GM18520 (cell line): ENCODE measurements around the gene FLRT2.

Experiments used
- ATAC-seq: cut with Tn5 transposase; IDR thresholded peaks from one replicate; pipeline ENCODE4 v1.9.1; 2021; ENCODE audit not compliant: unreplicated experiment

FLRT2 gene

DNA sequence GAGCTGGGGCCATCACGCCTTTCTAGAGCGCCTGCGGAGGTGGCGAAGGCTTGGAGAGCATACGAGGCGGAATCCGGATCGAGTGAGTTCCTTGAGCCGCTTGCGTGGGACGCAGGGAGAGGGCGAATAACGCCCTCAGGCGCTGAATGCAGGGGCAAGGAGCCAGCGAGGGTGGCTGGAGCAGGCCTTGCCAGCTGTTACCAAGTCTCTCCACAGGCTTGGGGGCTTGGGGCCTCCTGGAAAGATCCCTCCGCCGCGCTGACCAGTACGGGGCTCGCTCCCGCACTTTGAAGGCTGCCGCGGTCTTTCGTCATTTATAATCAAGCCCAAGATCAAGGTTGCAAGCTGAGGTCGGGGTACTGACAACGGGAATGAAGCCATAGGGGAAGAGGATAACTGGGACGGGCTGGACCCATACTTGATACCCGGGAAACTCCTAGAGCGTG is 1.2 kb downstream of the FLRT2 start:
- no peak for ATAC-seq

DNA sequence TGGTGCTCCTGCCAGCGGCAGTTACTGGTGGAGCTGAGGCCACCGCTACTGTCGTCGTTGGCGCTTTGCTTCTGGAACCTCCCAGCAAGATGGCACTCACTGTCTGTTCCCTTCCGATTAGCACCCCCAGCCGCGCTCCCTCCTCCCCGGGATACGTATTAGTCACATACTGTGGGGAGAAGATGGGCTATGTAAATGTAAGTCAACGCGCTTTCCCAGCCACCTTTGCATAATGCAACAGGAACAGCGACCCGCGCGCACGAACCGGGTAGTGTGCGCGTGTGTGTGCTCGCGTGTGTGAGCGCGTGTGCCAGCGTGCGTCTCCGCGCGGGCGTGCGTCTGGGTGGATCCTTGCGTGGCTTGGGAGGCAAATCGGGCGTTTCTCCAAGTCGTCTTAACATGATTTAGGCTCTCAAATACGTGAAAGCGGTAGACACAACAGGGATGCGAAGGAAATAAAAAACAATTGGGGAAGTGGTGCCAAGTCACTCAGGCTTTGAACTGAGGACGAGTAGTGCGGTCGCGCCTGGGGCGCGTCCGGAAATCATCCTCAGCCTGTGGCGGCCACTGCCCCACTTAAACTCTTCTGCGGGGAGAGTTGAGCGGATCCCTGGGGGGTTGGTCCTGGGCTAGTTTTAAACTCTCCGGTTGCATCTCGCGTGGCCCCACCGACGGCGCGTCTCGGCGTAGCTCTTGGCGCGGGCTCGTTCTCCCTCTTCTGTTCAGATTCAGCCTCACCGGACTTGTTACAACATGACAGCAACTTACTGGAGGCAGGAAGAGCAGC is 1.8 kb downstream of the FLRT2 start:
- ATAC-seq: no peak

DNA sequence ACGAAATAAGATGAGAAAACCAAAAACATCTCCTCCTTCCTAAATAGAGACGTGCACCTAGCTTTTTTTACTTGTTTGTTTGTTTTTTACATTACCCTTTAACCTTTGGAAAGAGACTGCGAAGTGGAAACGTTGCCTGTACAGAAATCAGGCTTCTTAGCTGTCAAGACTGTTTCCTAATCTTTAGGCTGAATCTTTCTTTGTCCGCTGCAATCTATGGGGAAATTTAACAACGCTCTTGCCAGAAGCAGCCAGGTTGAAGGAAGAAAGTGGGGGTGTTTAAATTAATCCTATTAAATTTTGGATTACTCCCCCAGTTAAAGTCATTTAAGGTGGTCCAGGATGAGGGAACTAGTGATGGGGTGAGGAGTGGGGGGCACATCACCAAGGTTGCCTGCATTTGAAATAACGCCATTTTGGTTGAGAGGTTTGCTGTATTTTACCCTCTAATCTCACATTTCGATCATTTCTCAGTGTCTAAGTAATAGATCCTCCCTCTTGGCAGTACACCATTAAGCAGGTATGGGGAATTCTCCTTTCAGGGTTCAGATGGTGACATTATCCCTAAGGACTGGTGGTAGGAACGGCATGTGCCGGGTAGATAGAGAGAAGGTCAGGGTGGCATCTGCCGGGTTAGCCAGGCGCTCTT is 2.6 kb downstream of the FLRT2 start:
- no peak for ATAC-seq

DNA sequence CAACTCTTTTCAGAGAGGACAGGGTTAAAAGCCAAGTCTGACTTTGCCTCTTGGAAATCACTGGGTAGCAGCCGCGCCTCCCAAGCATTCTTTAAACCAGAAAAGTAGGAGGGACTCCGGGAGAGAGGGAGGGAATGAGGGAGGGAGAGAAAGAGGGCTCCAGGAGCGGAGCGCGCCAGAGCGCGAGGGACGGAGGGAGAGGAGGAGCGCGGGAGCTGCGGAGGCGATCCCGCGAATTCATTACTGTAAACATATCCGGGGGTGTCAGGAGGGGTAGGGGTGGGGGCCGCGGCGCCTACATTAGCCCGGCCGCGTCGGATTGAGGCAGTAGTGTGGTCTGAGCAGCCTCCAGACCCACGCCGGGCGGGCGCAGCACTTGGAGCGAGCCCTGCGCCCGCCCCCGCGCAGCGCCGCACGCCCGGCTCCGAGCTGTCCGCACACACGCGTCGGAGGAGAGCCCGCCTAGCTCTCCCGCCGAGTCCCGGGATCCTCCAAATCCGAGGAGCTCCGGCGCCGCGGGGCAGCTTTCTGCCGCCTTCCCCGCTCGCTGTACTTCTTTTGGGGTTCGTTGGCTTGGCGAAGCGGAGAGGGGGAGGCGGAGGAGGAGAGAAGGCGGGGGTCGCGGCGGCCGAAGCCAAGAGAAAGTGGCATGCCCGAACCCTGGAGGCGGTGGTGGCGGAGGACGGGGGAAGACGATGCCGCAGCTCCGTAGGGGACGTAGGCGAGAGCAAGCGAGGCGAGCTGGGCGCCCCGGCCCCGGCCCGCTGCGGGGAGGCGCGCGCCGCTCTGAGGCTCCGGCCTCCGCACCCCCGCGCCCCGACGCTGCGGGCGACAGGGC is 3.3 kb downstream of the FLRT2 start:
- no peak for ATAC-seq

DNA sequence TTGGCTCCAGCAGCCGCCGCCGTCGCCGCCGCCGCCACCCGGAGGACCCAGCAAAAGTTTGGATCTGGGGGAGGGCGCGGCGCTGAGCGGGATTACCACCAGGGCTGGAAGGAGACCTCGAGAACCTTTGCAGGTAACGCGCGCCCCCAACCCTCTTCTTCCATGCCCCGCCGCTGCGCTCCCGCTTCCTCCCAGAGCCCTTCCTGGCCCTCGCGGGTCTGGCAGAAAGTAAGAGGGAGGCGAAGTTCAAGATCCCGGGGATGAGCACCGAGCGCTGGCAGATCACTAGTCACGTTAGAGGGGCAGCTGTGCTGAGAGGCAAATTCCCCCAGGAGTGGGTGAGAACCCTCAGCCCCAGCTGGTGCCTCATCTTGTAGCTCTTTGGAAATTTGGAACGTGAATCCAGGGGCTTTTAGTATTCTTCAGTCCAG is 3.9 kb downstream of the FLRT2 start:
- ATAC-seq: no peak

DNA sequence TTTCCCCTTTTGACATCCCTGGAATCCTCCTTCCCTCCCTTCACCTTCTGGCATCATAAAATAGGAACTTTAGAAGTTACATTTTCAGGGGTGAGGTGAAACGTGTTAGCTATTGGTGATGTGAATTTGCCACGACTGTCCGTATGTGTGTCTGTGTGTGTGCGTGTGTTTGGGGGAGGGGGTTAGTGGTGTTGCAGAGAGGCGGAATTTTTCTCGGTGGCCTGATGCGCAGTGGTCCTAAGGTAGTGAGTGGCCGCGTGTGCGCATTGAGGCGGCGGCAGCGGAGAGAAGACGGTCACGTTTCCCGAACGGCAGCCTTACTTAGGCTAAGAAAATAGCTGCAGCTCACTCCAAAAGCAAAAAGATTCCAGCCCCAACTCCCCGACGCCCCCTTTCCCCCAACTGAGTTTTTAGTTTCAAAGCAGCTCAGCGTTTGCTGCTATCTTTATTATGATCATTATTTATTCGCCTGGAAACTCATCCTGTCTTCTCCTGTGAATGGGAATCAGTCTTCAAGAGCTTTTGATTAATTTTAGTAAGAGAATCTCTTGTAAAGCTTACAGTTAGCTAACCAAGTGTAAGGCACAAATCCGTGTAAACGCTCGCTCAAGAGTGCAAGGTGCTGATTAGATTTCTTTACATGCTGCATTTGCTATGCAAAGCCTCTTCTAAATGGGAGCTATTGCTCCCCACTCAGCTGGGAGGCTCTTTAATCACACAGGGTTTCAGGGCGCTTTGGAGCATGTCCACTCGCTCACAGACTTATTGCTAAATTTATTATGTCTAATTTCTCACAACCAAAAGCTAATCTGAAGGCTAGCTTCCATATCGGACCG is 4.7 kb downstream of the FLRT2 start:
- ATAC-seq: no peak

DNA sequence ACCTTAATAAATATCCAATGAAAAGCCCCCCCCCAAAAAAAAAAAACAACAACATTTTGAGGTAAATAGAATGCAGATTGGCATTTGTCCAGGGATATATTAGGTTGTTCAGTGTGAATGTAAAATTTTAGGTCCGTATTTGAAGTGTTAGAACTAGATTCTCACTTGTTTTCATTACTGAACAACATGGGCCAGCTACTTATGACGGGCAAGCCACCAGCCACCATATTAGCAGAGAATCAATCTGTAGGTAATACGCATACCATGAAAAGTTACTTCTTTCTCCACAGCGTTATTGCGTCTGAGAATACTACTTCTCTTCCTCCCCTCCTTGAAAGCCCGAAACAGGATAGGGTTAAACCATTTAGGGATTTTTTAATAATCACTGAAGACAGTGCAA is 5.4 kb downstream of the FLRT2 start:
- no peak for ATAC-seq

DNA sequence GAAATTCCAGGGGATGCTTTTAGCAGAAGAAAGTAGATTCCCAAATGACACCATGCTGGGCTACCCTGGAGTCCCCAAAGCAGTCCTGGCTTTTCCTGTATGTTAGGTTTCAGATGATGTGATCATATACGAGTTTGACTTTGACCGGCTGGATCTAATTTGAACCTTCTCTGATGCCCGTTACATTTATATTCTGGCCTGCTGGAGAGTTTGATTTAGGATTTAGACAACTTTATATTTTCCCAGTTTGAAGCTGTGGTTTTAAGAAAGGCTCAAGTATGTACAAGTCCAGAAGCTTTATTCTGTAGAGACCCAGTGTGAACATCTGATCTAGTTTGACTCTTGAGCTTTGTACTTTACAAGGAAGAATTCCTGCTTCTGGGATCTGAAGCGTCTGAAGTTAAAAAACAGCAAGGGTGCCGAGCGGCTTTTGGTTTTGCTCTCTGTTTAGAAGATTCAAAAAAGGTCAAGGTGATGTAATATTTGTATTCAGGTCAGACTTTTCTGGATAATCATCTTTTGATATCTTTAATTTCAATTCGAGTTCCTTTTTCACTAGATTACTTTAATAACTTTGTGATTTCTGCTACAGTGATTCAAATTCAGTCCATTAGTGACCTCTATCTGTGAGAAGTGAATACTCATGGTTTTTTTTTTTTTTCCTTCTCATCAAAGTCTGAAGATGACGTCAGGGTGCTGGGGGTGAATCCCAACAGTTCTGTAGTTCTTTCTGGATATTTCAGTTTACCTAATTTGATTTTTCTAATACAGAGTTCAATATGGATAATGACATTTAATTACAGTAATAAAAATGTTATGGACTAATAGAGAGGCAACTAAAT is 6.3 kb downstream of the FLRT2 start:
- ATAC-seq: no peak

DNA sequence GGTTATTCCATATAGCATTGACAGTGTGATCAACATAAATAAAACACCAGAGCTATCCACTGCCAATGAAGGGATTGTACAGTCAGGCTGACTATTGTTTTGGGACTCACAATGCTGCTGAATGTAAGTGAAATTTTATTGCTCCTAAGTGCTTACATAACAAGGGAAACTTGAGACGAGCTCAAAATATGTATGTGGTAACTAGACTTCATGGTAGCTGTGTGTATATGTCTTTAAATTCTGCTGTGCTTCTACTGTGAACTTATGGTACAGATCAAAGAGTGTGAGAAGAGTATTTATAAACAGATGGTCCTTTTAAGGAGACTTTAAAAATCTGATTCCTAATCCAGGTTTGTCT is 6.9 kb downstream of the FLRT2 start:
- no peak for ATAC-seq

DNA sequence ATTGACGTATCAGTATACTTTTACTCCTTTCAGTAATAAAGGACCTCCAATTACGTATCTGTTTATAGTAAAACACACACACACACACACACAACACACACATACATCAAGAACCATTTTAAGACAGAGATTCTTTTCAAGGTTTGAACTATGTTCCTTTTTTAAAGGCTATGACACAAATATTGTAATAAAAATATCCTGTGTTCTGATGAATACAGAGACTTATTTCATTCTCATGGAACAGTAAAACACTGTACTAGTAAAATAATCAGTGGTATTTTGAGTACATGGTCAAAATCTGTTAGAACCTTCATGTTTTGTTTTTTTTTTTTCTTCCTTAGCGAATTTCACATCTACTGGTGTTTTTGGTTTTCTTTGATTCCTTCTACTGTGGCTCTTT is 7.6 kb downstream of the FLRT2 start:
- ATAC-seq: no peak

DNA sequence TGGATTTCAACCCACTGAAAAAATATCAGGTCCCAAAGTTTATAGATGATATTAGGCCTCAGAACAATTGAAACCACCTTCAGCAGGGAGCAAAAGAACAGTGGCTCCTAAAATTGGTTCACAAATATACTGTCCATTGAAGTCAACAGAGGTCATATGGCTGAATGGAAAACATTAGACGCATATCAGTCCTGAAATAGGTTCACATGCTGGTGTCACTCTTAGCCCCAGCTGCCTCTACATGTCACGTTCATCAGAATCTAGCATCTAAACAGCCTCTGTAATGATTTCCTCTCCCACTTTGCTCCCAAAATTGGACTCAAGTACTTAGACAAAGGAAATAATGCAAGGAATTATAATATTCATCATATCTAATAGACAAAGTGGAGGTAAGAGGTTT is 8.7 kb downstream of the FLRT2 start:
- ATAC-seq: no peak

DNA sequence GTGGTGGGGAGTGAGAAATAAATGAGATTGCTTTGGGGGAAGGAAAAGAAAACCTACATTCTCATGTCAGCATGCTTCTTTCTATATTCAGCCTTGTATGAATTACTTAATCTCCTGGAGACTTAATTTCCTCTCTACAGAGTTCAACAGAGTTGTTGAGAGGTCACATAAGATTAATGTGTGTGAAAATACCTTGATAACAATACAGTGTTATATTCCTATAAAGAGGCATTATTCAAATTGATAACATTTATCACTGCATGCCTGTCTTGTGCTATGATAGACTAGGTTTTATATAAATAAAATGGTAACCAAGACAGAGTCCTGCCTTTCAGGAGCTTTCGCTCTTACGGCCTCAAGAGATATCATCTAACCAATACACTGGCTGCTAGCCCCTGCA is 9.6 kb downstream of the FLRT2 start:
- ATAC-seq: no peak

DNA sequence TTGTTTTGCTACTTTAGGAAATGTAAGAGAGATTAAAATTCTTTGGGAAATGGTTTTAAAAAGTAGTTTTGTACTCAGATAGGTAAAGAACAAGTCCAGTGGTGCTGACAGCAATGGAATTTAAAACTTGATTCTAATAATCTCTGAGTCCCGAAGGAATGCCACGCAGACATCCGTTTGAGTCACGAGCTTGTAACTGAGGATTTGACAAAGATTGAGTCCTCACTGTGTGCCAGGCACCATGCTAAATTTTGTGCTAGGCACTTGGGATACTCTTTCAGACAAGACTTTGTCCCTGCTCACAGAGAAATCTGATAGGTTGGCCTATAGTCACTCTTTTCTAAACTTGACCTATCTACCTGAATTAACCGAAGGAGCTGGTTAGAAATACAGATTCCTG is 12.7 kb downstream of the FLRT2 start:
- no peak for ATAC-seq

DNA sequence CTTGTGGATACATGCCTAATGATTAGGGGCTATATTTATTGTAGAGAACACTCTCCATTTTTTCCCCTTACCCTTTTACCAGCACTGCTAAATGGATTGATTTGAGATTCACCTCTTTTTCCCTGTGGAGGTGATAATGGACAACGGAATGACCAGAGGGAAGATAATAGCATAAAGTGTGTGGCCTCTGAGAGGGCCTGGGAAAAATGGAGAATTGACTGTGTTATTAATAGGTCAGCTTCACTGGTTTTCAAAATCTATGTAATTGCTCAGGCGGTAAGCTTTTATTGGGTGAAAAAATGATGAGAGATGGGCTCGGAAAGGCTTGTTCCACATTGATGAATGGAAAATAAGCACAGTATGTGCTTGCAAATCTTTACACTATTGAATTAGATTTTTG is 15.8 kb downstream of the FLRT2 start:
- no peak for ATAC-seq

DNA sequence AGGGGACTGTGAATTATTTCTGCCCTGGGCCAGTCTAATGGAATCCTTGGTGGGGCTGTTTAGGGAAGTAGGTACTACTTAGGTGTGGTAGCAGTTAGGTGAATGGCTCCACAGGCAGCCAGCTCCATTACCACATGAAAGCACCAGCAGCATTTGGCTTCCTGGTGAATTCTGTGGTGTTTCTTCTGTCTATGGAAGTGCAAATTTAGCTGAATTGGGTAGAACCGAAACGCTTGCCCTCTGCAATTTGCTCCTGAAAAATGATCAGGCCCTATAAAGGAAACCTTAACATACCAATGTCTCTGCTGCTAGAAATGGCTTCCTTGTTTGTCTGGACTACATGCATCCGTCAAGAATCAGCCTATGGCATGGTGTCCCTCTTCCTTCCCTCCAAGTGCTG is 16.4 kb downstream of the FLRT2 start:
- ATAC-seq: no peak

DNA sequence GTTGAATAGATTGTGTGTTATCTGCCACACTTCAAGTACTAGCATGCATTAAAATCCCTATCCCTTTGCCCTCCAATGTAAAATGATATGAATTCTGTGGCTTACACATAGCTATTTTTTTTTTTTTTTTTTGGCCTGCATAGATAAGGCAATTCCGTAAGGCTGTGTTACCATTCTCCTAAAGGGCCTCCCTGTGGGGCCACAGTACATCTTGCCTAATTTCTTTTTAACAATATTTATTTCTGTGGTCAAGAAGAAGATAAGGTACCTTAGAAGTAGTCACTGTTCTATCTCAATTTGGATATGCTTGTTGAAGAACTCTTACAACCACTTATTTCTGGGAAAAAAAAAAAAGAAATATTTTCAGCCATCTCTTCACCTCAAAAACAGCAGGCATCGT is 19.8 kb downstream of the FLRT2 start:
- no peak for ATAC-seq

DNA sequence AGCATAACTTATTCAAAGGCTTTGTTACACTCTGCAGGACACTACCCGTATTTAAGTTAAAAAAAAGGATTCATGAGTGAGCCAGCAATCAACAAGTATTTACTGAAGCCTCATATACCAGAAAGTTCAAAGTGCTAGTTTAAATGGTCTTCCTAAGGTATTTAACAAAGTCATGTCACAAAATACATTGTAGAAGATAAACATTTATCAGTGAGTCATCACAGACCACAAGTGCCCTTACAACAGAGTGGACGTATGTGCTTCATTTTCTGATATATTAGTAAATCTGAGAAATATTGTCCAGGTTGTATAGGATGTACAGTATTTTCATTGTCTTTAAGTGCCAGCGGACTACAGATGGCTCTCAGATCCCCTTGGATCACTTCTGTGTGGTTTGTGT is 24.2 kb downstream of the FLRT2 start:
- ATAC-seq: no peak

DNA sequence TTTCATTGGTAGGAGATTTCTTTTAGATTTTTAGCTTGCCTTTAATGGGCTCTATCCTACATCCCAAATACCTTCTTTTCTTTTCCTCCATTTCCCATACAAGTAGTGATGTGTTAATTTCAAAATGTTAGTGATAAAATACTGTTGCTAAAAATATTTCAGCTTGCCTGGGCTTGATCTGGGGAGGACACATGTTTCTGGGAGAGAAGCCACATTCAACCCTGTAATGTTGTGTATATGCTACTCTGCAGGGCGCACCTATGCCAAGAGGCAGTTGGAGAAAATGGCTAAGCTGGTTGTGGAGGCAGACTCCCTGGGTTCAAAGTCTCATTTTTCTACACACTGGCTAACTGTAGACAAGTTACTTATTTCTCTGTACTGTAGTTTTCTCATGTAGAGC is 26.3 kb downstream of the FLRT2 start:
- ATAC-seq: no peak

DNA sequence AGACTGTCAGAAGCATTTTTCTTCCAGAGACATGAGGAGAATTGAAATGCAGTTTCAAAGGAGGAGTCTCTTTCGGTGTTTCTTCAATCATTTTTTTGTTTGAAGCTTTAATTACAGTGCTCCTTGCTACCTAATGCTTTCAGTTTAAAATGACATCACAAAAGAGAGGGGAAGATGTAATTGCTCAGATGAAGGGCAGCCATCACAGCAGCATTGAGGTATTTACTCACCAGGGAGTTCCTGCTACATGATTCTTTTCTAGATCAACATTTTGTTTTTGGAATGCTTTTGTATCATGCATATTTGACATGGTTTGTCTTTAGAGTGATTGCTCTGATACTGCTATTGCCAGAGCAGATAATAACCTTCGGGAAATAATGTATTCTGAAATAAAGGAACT is 28.6 kb downstream of the FLRT2 start:
- no peak for ATAC-seq

DNA sequence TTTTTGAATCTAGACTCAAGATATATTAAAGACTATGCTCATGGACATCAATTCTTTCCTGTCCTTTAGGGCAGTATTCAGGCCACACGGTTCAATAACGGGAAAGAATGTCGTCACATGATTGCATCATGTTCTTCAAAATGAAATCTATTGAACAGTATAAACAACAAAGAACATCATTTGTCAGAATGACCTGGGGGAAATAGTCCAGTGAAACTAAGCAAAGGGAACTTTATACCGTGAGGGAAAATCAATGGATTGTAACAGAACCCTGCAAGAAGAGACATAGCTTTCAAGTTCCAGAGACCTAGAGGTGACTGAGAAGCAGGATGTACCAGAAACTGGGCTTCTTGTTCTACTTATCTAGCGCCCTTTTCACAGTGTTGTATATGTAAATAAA is 32.7 kb downstream of the FLRT2 start:
- ATAC-seq: no peak
